Adrenal gland (tissue), 12 donors: ENCODE measurements around the gene FOXRED2. TPM values are rescaled to one million over a fixed set of nuclear protein-coding genes. Genes with fewer than 3 reads are reported as not detected.

Source experiments
- DNase-seq, 7 donors: peaks; one replicate each; pipeline ENCODE4 v3.0.0-alpha.2; 2019 to 2020
- H3K27ac ChIP-seq, 5 donors: fragments of 200-600 bp; sonication (generic) in 4 of 5; 1 replicate in 3 of 5; 2 replicates in 2 of 5; pipeline versions ENCODE4 v1.5.1 to v1.8.0; 2016 to 2020; ENCODE audit warnings: mild to moderate bottlenecking in 1 of 5
- H3K27me3 ChIP-seq: fragments of 200-600 bp; 2 replicates; pipeline ENCODE4 v1.8.0; 2021
- H3K36me3 ChIP-seq, 2 donors: fragments of 200-600 bp; replicated peaks in 1 of 2; 1 replicate in 1 of 2; 2 replicates in 1 of 2; pipeline versions ENCODE4 v1.5.1 to v1.8.0; 2018 to 2022
- H3K4me1 ChIP-seq, 2 donors: fragments of 200-600 bp; replicated peaks in 1 of 2; 1 replicate in 1 of 2; 2 replicates in 1 of 2; pipeline versions ENCODE4 v1.5.1 to v1.8.0; 2018 to 2021
- H3K4me3 ChIP-seq, 4 donors: fragments of 200-600 bp; sonication (generic) in 3 of 4; one replicate each; pipeline ENCODE4 v1.5.1; 2016 to 2018
- H3K9me3 ChIP-seq, 3 donors: fragments of 200-600 bp; sonication (generic) in 1 of 3; replicated peaks in 1 of 3; 1 replicate in 2 of 3; 2 replicates in 1 of 3; pipeline versions ENCODE4 v1.5.1 to v1.8.0; 2016 to 2021
- CTCF ChIP-seq, 6 experiments: fragments of 450-650 bp in 4 of 6; fragments of 200-600 bp in 2 of 6; sonication (generic) in 1 of 6; IDR thresholded peaks; 1 replicate in 5 of 6; 2 replicates in 1 of 6; pipeline versions ENCODE4 v1.5.1 to v1.8.0; 2016 to 2021; ENCODE audit warnings: antibody characterized with exemption in 6 of 6, mild to moderate bottlenecking in 2 of 6, moderate library complexity in 1 of 6
- POLR2A ChIP-seq, 2 donors: fragments of 450-650 bp; IDR thresholded peaks; one replicate each; pipeline ENCODE4 v1.6.1; 2017; ENCODE audit warnings: antibody characterized with exemption in 2 of 2, mild to moderate bottlenecking in 2 of 2, moderate library complexity in 1 of 2
- WGBS, 4 donors: extraction: QIAGEN DNeasy Blood & Tissue Kit in 2 of 4; methylation state at CpG; one replicate each; pipeline versions ENCODE4 v1.1.5 to v1.1.7; 2013 to 2017; 5-methylcytosine and 5-hydroxymethylcytosine counted together
- intact Hi-C, 2 donors: fragments of 100-400 bp; cut with DNase I; formaldehyde crosslinking; loops; one replicate each; pipeline versions ENCODE4 v1.14.1 to v1.15.0; 2022 to 2023
- polyA plus RNA-seq, 3 donors: library from polyadenylated mRNA; stranded (reverse); fragments of 200-250 nt in 2 of 3; fragments of 350-450 nt in 1 of 3; fragmentation: Illumina TruSeq in 1 of 3; extraction: RNeasy Lipid Tissue Mini Kit (QIAGEN cat#74804) in 1 of 3; gene quantifications; one replicate each; pipeline ENCODE4 v1.2.3, GENCODE V29; 2013 to 2014
- total RNA-seq, 9 donors: library from RNA; depleted of rRNA in 4 of 9; stranded (reverse); fragments of >200 nt in 4 of 9; fragments of 120-200 nt in 1 of 9; fragmentation: NEBNext Ultra II Directional in 1 of 9; extraction: Animal tissue kit (Norgen Biotek cat#: 25700) in 1 of 9; gene quantifications; one replicate each; pipeline versions ENCODE4 v1.1.0 to v1.2.4, GENCODE V29; 2013 to 2023
- donor health status: healthy with polysubstance abuse.
- donor health status: Bipolar disorder and iron deficiency.
- donor health status: DM: yes; HTN: yes; CAD: no.
- donor health status: DM: no; HTN: no; CAD: no.
- donor health status: DM: no; HTN: no; CAD: no.
- donor health status: DM: yes; HTN: yes; CAD: no.

FOXRED2 gene
- total and polyA plus RNA-seq, 12 donors: 5.5 to 37.6 (median 22.9) TPM

GRCh38 chr22:36445158-36445668 is 61.6 kb downstream of the FOXRED2 start:
- Histone ChIP-seq H3K9me3 (no peaks in the 10 kb centered on the region), H3K27me3 (no peaks in the 10 kb centered on the region), H3K4me1 (peaks cover 6 to 23% of the 10 kb centered on the region in 2 donors), H3K27ac (peak overlapping the region in 2 of 5 donors; percentile 42 to 43), H3K4me3 (no peak overlapping the region), H3K36me3 (no peaks in the 10 kb centered on the region)
- TF ChIP-seq CTCF (IDR thresholded peaks at IDR 0.05) (no peak), POLR2A (IDR thresholded peaks at IDR 0.05) (no peak)
- WGBS, 4 donors: 46 to 62% (median 55%) methylated on average over 8 of the region's 8 CpGs
- DNase-seq: peak in 6 of 7 donors; percentile 46 to 74 (median 66)
- intact Hi-C loops: loop anchor here in 1 of 2 donors (10.0 kb wide), 1 partner anchor 50 kb away; no protein-coding TSS in a partner anchor

DNA sequence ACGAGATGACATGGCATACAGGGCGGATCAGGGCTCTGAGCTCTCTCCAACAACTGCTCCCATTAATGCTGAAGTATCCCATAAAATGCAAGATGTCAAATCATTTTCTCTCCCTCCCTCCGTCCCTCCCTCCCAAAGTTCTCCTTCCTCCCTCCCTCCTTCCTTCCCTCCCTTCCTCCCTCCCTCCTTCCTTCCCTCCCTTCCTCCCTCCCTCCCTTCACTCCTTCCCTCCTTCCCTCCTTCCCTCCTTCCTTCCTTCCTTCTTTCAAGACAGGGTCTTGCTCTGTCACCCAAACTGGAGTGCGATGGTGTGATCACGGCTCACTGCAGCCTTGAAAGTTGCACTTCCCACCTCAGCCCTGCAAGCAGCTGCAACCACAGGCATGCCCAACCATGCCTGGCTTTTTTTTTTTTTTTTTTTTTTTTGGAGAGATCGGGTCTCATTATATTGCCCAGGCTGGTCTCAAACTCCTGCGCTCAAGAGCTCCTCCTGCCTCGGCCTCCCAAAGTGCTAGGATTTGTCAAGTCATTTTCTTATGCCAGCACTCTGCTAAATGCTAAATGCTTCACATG is 63.6 kb downstream of the FOXRED2 start:
- Histone ChIP-seq H3K27me3 (no peaks in the 10 kb centered on the region), H3K36me3 (no peaks in the 10 kb centered on the region), H3K27ac (no peak overlapping the region), H3K9me3 (no peaks in the 10 kb centered on the region), H3K4me1 (peaks cover 12 to 27% of the 10 kb centered on the region in 2 donors), H3K4me3 (no peak overlapping the region)
- no peak for DNase-seq
- WGBS, 4 donors: 67 to 77% (median 70%) methylated on average over 8 of the region's 8 CpGs
- TF ChIP-seq POLR2A (IDR thresholded peaks at IDR 0.05): no peak
- TF ChIP-seq CTCF (IDR thresholded peaks at IDR 0.05): no peak
- intact Hi-C loops: loop anchor here in 1 of 2 donors (10.0 kb wide), 1 partner anchor 48 kb away; no protein-coding TSS in a partner anchor

- Histone ChIP-seq H3K4me3 (no peak overlapping the region), H3K27me3 (no peaks in the 10 kb centered on the region), H3K27ac (no peak overlapping the region), H3K36me3 (no peaks in the 10 kb centered on the region), H3K9me3 (no peaks in the 10 kb centered on the region), H3K4me1 (peaks cover 12 to 27% of the 10 kb centered on the region in 2 donors)
- DNase-seq: no peak
- intact Hi-C loops: loop anchor here in 1 of 2 donors (10.0 kb wide), 1 partner anchor 48 kb away; no protein-coding TSS in a partner anchor
- 92 to 97% (median 96%) methylated on average over 11 to 12 of the region's 12 CpGs for WGBS, 4 donors
- TF ChIP-seq POLR2A (IDR thresholded peaks at IDR 0.05): no peak
- TF ChIP-seq CTCF (IDR thresholded peaks at IDR 0.05): no peak
Observed at GRCh38 chr22:36442506-36443197, 64.2 kb downstream of the FOXRED2 start.

DNA sequence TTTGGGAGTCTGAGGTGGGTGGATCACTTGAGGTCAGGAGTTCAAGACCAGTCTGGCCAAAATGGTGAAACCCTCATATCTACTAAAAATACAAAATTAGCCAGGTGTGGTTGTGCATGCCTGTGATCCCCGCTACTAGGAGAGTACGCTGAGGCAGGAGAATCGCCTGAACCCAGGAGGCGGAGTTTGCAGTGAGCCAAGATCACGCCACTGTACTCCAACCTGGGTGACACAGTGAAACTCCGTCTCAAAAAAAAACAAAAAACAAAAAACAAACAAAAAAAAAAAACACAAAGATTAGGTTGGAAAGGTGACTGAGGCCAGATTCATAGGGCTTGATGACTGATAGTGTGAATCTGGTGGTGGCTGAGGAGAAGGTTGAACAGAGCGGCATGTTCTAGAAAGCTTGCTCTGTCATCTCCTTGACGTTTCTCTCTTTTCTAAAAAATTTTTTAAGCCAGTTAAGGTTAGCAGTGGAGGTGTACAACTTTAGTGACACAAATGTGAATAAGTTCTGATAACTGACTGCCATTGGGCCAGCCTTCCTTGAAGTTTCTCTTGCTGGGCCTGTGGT is 66.3 kb downstream of the FOXRED2 start:
- no peaks in the 10 kb centered on the region for H3K36me3 ChIP-seq
- no peaks in the 10 kb centered on the region for H3K27me3 ChIP-seq
- 82 to 89% (median 88%) methylated on average over 8 of the region's 8 CpGs for WGBS, 4 donors
- intact Hi-C loops: loop anchor here in 1 of 2 donors (10.0 kb wide), 1 partner anchor 46 kb away; no protein-coding TSS in a partner anchor
- no peaks in the 10 kb centered on the region for H3K9me3 ChIP-seq
- DNase-seq: no peak
- peak overlapping the region in 2 of 5 donors; percentile 75 to 79 for H3K27ac ChIP-seq
- H3K4me1 ChIP-seq: peaks cover 12 to 25% of the 10 kb centered on the region in 2 donors
- no peak overlapping the region for H3K4me3 ChIP-seq
- TF ChIP-seq POLR2A (IDR thresholded peaks at IDR 0.05): no peak
- TF ChIP-seq CTCF (IDR thresholded peaks at IDR 0.05): no peak
